ENCODE data around the gene QSOX1. TPM values are rescaled to one million over a fixed set of nuclear protein-coding genes. Genes with fewer than 3 reads are reported as not detected.

The QSOX1 gene
- total RNA-seq, 1 experiment from 2014 or later = 135 TPM

DNA sequence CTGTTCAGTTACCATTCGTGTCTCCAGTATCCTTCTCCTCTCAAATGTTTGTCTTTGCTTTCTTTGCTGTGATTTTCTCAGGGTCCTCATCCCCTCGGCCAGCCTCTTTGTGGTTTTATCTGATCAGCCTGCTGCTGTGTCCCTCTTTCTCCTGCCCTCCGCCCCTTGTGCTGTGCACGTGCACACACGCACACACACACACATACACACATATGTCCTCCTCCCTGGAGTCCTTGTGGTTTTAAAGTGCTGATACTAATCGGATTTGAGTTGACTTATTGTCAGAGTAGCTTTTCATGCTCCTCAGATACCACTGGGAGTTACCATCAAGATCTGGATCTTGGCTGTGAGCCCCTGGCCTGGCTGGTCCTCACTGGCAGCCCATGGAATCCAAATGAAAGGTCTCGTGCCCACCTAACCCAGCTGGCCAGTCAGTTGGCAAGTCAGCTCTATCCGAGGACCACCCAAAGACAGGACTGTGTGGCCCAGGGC, 34.1 kb downstream of the QSOX1 start:
- DNase-seq (ENCODE audit: low spot score) (no peak), ATAC-seq (no peak)
- no peak overlapping the region; the same call in 1 of the 2 replicates for H3K27ac Mint-ChIP-seq
- ChIA-PET CTCF (interaction anchor here (0.8 to 3.0 kb wide), 39 partner anchors 9 to 390 kb away, joined by 3 to 34 read pairs (median 6); partner anchors contain the start of gene LHX4), POLR2A (interaction anchor here (0.9 to 1.4 kb wide), 3 partner anchors 14 to 16 kb away, joined by 3 to 4 read pairs (median 3); no protein-coding TSS in a partner anchor)
- H3K36me3 Mint-ChIP-seq = peaks cover 36% of the 10 kb centered on the region
- no peak overlapping the region for H3K4me3 Mint-ChIP-seq
- TF ChIP-seq JAZF1 (CRISPR knock-in tag; IDR thresholded peaks at IDR 0.05) (no peak), ETV6 (CRISPR knock-in tag; IDR thresholded peaks at IDR 0.05) (no peak), PRRX2 (CRISPR knock-in tag; IDR thresholded peaks at IDR 0.05) (no peak), ATF6 (CRISPR knock-in tag; IDR thresholded peaks at IDR 0.05) (no peak), MYBL2 (CRISPR knock-in tag; IDR thresholded peaks at IDR 0.05) (no peak), NFE2L1 (CRISPR knock-in tag; IDR thresholded peaks at IDR 0.05) (no peak), NFYB (CRISPR knock-in tag; conservative IDR thresholded peaks at IDR 0.05; ENCODE audit: low read depth) (no peak), SMAD3 (CRISPR knock-in tag; IDR thresholded peaks at IDR 0.05; ENCODE audit: borderline replicate concordance) (no peak), ZSCAN18 (CRISPR knock-in tag; IDR thresholded peaks at IDR 0.05) (no peak)
- TF ChIP-seq, protein P1, sequence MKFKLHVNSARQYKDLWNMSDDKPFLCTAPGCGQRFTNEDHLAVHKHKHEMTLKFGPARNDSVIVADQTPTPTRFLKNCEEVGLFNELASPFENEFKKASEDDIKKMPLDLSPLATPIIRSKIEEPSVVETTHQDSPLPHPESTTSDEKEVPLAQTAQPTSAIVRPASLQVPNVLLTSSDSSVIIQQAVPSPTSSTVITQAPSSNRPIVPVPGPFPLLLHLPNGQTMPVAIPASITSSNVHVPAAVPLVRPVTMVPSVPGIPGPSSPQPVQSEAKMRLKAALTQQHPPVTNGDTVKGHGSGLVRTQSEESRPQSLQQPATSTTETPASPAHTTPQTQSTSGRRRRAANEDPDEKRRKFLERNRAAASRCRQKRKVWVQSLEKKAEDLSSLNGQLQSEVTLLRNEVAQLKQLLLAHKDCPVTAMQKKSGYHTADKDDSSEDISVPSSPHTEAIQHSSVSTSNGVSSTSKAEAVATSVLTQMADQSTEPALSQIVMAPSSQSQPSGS (CRISPR knock-in tag; IDR thresholded peaks at IDR 0.05; ENCODE audit: borderline replicate concordance, low read depth) = no peak
- H3K27me3 Mint-ChIP-seq (ENCODE audit: low read depth) = no peaks in the 10 kb centered on the region
- no peaks in the 10 kb centered on the region for H3K4me1 Mint-ChIP-seq
- H3K9me3 Mint-ChIP-seq = no peaks in the 10 kb centered on the region

DNA sequence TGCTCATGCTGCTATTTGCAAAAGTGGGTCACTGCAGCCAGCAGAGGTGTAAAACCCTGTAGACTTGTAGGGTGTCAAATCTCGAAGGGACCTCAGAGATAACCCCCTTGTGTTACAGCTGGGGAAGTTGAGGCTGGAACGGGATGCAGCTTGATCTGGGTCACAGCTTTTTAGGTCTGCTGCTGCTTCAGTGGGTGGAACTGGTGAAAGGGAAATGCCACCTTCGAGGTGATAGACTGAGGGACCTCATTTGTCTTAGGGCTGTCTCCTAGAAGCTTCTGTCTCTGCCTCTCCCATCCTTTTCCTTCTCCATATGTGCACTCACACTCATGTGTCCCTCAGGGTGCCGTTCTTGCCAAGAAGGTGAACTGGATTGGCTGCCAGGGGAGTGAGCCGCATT, 35.4 kb downstream of the QSOX1 start:
- TF ChIP-seq TEAD1 (CRISPR knock-in tag; IDR thresholded peaks at IDR 0.05) (no peak), ZNF317 (CRISPR knock-in tag; IDR thresholded peaks at IDR 0.05; ENCODE audit: borderline replicate concordance, low read depth) (no peak)
- TF ChIP-seq, protein P2, sequence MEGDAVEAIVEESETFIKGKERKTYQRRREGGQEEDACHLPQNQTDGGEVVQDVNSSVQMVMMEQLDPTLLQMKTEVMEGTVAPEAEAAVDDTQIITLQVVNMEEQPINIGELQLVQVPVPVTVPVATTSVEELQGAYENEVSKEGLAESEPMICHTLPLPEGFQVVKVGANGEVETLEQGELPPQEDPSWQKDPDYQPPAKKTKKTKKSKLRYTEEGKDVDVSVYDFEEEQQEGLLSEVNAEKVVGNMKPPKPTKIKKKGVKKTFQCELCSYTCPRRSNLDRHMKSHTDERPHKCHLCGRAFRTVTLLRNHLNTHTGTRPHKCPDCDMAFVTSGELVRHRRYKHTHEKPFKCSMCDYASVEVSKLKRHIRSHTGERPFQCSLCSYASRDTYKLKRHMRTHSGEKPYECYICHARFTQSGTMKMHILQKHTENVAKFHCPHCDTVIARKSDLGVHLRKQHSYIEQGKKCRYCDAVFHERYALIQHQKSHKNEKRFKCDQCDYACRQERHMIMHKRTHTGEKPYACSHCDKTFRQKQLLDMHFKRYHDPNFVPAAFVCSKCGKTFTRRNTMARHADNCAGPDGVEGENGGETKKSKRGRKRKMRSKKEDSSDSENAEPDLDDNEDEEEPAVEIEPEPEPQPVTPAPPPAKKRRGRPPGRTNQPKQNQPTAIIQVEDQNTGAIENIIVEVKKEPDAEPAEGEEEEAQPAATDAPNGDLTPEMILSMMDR (IDR thresholded peaks at IDR 0.05) = no peak
- TF ChIP-seq, protein P3, sequence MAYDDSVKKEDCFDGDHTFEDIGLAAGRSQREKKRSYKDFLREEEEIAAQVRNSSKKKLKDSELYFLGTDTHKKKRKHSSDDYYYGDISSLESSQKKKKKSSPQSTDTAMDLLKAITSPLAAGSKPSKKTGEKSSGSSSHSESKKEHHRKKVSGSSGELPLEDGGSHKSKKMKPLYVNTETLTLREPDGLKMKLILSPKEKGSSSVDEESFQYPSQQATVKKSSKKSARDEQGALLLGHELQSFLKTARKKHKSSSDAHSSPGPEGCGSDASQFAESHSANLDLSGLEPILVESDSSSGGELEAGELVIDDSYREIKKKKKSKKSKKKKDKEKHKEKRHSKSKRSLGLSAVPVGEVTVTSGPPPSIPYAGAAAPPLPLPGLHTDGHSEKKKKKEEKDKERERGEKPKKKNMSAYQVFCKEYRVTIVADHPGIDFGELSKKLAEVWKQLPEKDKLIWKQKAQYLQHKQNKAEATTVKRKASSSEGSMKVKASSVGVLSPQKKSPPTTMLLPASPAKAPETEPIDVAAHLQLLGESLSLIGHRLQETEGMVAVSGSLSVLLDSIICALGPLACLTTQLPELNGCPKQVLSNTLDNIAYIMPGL (CRISPR knock-in tag; IDR thresholded peaks at IDR 0.05) = no peak
- ATAC-seq (no peak), DNase-seq (ENCODE audit: low spot score) (no peak)
- Mint-ChIP-seq H3K4me3 (no peak overlapping the region), H3K9me3 (no peaks in the 10 kb centered on the region), H3K36me3 (peaks cover 30% of the 10 kb centered on the region), H3K27me3 (ENCODE audit: low read depth) (no peaks in the 10 kb centered on the region), H3K27ac (no peak overlapping the region; the same call in 1 of the 2 replicates), H3K4me1 (peaks cover 3% of the 10 kb centered on the region; the same call in 1 of the 2 replicates)
- CTCF ChIA-PET = interaction anchor here (1.2 kb wide), 1 partner anchor 41 kb away, joined by 3 read pairs; no protein-coding TSS in a partner anchor
- POLR2A ChIA-PET = no interaction called here

Data from WTC11 (cell line).